Measurements from ENCODE around the gene EPSTI1.

The EPSTI1 gene

GRCh38 chr13:42849200-42849599 lies 142.8 kb downstream of the EPSTI1 start:
- DNase-seq (ENCODE audit: low read depth in 2 of 2) = no peak

GRCh38 chr13:42847891-42848663 lies 144.0 kb downstream of the EPSTI1 start:
- no peak for DNase-seq (ENCODE audit: low read depth in 2 of 2)

GRCh38 chr13:42836930-42837690 lies 154.9 kb downstream of the EPSTI1 start:
- no peak for DNase-seq (ENCODE audit: low read depth in 2 of 2)

Data from stimulated activated CD4-positive, alpha-beta T cell treated with anti-CD3 and anti-CD28 coated beads, Interleukin-12 subunit alpha, Interleukin-12 subunit beta, amount 100 ng/mL, for 24 hours (primary cell).